Astrocyte (in vitro differentiated cells and primary cell): ENCODE measurements around the gene LYSMD4. TPM values are rescaled to one million over a fixed set of nuclear protein-coding genes. Genes with fewer than 3 reads are reported as not detected.

Source experiments
- DNase-seq: peaks from one replicate; pipeline ENCODE4 v3.0.0-alpha.2; 2010; ENCODE audit warnings: low read depth
- FAIRE-seq: peaks from 2 replicates; lab custom pipeline; 2011; peaks lifted over from hg19 to GRCh38; lab: Jason Lieb, UNC
- H2AFZ ChIP-seq: 2 replicates; pipeline ENCODE4 v1.6.0; 2012; ENCODE audit warnings: low read depth, low read length, inconsistent platforms
- H3K27ac ChIP-seq: 2 replicates; pipeline ENCODE4 v1.5.1; 2011; ENCODE audit warnings: low read depth, low read length, inconsistent platforms
- H3K27me3 ChIP-seq: 2 replicates; pipeline ENCODE4 v1.6.0; 2011; ENCODE audit warnings: low read length, inconsistent platforms; ENCODE audit not compliant: insufficient read depth
- H3K36me3 ChIP-seq: 2 replicates; pipeline ENCODE4 v1.5.1; 2011; ENCODE audit warnings: low read length, inconsistent platforms; ENCODE audit not compliant: insufficient read depth
- H3K4me1 ChIP-seq: 2 replicates; pipeline ENCODE4 v1.5.1; 2011; ENCODE audit warnings: low read length, inconsistent platforms; ENCODE audit not compliant: insufficient read depth
- H3K4me2 ChIP-seq: 2 replicates; pipeline ENCODE4 v1.6.0; 2012; ENCODE audit warnings: low read length, inconsistent platforms
- H3K4me3 ChIP-seq: 2 replicates; pipeline ENCODE4 v1.5.1; 2011; ENCODE audit warnings: low read depth, mild to moderate bottlenecking, low read length, inconsistent platforms; ENCODE audit not compliant: insufficient read depth
- H3K79me2 ChIP-seq: 2 replicates; pipeline ENCODE4 v1.6.0; 2012; ENCODE audit warnings: mild to moderate bottlenecking, low read length, inconsistent platforms; ENCODE audit not compliant: insufficient read depth
- H3K9ac ChIP-seq: 2 replicates; pipeline ENCODE4 v1.6.0; 2012; ENCODE audit warnings: mild to moderate bottlenecking, low read length, inconsistent platforms
- H3K9me3 ChIP-seq: 2 replicates; pipeline ENCODE4 v1.5.1; 2012; ENCODE audit warnings: low read depth, mild to moderate bottlenecking, low read length, inconsistent platforms; ENCODE audit not compliant: insufficient read depth
- H4K20me1 ChIP-seq: 2 replicates; pipeline ENCODE4 v1.6.0; 2012; ENCODE audit warnings: low read length, inconsistent platforms; ENCODE audit not compliant: insufficient read depth
- H3K27ac Mint-ChIP-seq: one replicate; pipeline ENCODE4 v1.8.0; 2021; ENCODE audit warnings: mild to moderate bottlenecking, mixed read lengths; ENCODE audit not compliant: unreplicated experiment
- H3K27me3 Mint-ChIP-seq: one replicate; pipeline ENCODE4 v1.8.0; 2021; ENCODE audit warnings: low read depth, mixed read lengths; ENCODE audit not compliant: unreplicated experiment
- H3K36me3 Mint-ChIP-seq: one replicate; pipeline ENCODE4 v1.8.0; 2021; ENCODE audit warnings: low read depth, mixed read lengths; ENCODE audit not compliant: unreplicated experiment
- H3K4me1 Mint-ChIP-seq: one replicate; pipeline ENCODE4 v1.8.0; 2021; ENCODE audit warnings: low read depth, mixed read lengths; ENCODE audit not compliant: unreplicated experiment
- H3K4me3 Mint-ChIP-seq: one replicate; pipeline ENCODE4 v1.8.0; 2021; ENCODE audit warnings: mild to moderate bottlenecking, moderate library complexity, mixed read lengths; ENCODE audit not compliant: unreplicated experiment
- H3K9me3 Mint-ChIP-seq: one replicate; pipeline ENCODE4 v1.8.0; 2021; ENCODE audit warnings: mild to moderate bottlenecking, mixed read lengths; ENCODE audit not compliant: unreplicated experiment
- CTCF ChIP-seq: IDR thresholded peaks from 2 replicates; pipeline ENCODE4 v1.5.1; 2011; ENCODE audit warnings: low read depth, mild to moderate bottlenecking, inconsistent platforms, low read length, moderate library complexity; ENCODE audit not compliant: insufficient read depth
- EZH2 ChIP-seq: IDR thresholded peaks from 2 replicates; pipeline ENCODE4 v1.6.1; 2012; ENCODE audit warnings: mild to moderate bottlenecking, low read length, inconsistent platforms; ENCODE audit not compliant: insufficient read depth
- total RNA-seq: library from RNA; stranded (reverse); gene quantifications from 2 replicates; pipeline ENCODE4 v1.2.1, GENCODE V29; 2021

The LYSMD4 gene
- total RNA-seq, 1 donor from 2014 or later, result 5.0 TPM

GRCh38 chr15:99732751-99733267, 428 bp downstream of the LYSMD4 start:
- H3K79me2 ChIP-seq, result no peaks in the 10 kb centered on the region
- peaks cover 14% of the 10 kb centered on the region for H4K20me1 ChIP-seq
- H3K4me1 ChIP-seq, result peaks cover 5% of the 10 kb centered on the region
- Mint-ChIP-seq H3K9me3 (no peaks in the 10 kb centered on the region), H3K4me3 (peak overlapping the region; percentile 91), H3K36me3 (peaks cover 5% of the 10 kb centered on the region), H3K27ac (peak overlapping the region; percentile 78), H3K27me3 (no peaks in the 10 kb centered on the region), H3K4me1 (no peaks in the 10 kb centered on the region)
- H3K27ac ChIP-seq, result peak overlapping the region; percentile 52
- no peaks in the 10 kb centered on the region for H3K9me3 ChIP-seq
- H3K4me3 ChIP-seq, result peak overlapping the region; percentile 71
- FAIRE-seq (no peak), DNase-seq (no peak)
- peak overlapping the region; percentile 93 for H3K4me2 ChIP-seq
- no peak for TF ChIP-seq EZH2
- no peak for TF ChIP-seq CTCF
- H3K9ac ChIP-seq, result peak overlapping the region; percentile 85
- peaks cover 3% of the 10 kb centered on the region for H3K36me3 ChIP-seq
- peak overlapping the region; percentile 82 for H2AFZ ChIP-seq
- H3K27me3 ChIP-seq, result no peaks in the 10 kb centered on the region

GRCh38 chr15:99732124-99732750, 1.0 kb downstream of the LYSMD4 start:
- Histone ChIP-seq H3K4me1 (peaks cover 5% of the 10 kb centered on the region), H3K79me2 (no peaks in the 10 kb centered on the region), H3K27ac (no peak overlapping the region), H2AFZ (peak overlapping the region; percentile 82), H4K20me1 (peaks cover 14% of the 10 kb centered on the region), H3K27me3 (no peaks in the 10 kb centered on the region), H3K36me3 (peaks cover 3% of the 10 kb centered on the region), H3K9me3 (no peaks in the 10 kb centered on the region), H3K9ac (peak overlapping the region; percentile 85), H3K4me3 (peak overlapping the region; percentile 71), H3K4me2 (peak overlapping the region; percentile 93)
- TF ChIP-seq CTCF, result no peak
- TF ChIP-seq EZH2, result no peak
- no peaks in the 10 kb centered on the region for H3K27me3 Mint-ChIP-seq
- peaks cover 8% of the 10 kb centered on the region for H3K36me3 Mint-ChIP-seq
- H3K4me1 Mint-ChIP-seq, result no peaks in the 10 kb centered on the region
- no peaks in the 10 kb centered on the region for H3K9me3 Mint-ChIP-seq
- DNase-seq, result peak; percentile 13
- peak overlapping the region; percentile 91 for H3K4me3 Mint-ChIP-seq
- FAIRE-seq, result no peak
- peak overlapping the region; percentile 78 for H3K27ac Mint-ChIP-seq
